GM18951 (cell line): ENCODE measurements around the gene OR10C1.
"Not testable (repeated sequence)": the region's sequence is repeated elsewhere in the genome, so short reads cannot be mapped to it uniquely, and the experiment has no call there.

Experiments
- POLR2A ChIP-seq: IDR thresholded peaks from 4 replicates; pipeline ENCODE4 v1.6.1; 2011; ENCODE audit warnings: mild to moderate bottlenecking; ENCODE audit not compliant: insufficient read length, insufficient read depth; ENCODE audit errors: extremely low read depth
- in situ Hi-C: fragments of 300-500 bp; cut with MboI; formaldehyde crosslinking; loops from one replicate; pipeline ENCODE4 v1.12.0; 2022; ENCODE audit warnings: low sequenced_read_pairs, mixed read lengths, inconsistent platforms; ENCODE audit not compliant: unreplicated experiment

The OR10C1 gene

GRCh38 chr6:29439006-29439405 lies at the start of gene OR10C1:
Gene OR10C1, plus strand, starts transcription at chr6:29439306. Its CDS starts 710 bp downstream, at chr6:29440016.
- in situ Hi-C loops = no loop called here
- TF ChIP-seq POLR2A = no peak

- in situ Hi-C loops = no loop called here
- TF ChIP-seq POLR2A = no peak
Observed at GRCh38 chr6:29395331-29395730, 43.8 kb upstream of the OR10C1 start, which contains the start of gene OR12D2. Gene OR12D2, plus strand, starts transcription at chr6:29395631. Its CDS starts 1,069 bp downstream, at chr6:29396700.

- in situ Hi-C loops = no loop called here
- TF ChIP-seq POLR2A = no peak
Observed at GRCh38 chr6:29399525-29399924, 39.6 kb upstream of the OR10C1 start.

- no peak for TF ChIP-seq POLR2A
- in situ Hi-C loops = no loop called here
Observed at GRCh38 chr6:29403801-29404200, 35.3 kb upstream of the OR10C1 start.

- in situ Hi-C loops = no loop called here
- no peak for TF ChIP-seq POLR2A
Observed at GRCh38 chr6:29414588-29414987, 24.5 kb upstream of the OR10C1 start, which contains the start of gene OR12D1. Gene OR12D1, plus strand, starts transcription at chr6:29414928.

- in situ Hi-C loops = no loop called here
- TF ChIP-seq POLR2A = no peak
Observed at GRCh38 chr6:29419516-29419915, 19.6 kb upstream of the OR10C1 start.

GRCh38 chr6:29424168-29424567 lies 14.9 kb upstream of the OR10C1 start:
- in situ Hi-C loops = no loop called here
- TF ChIP-seq POLR2A = no peak

- in situ Hi-C loops = no loop called here
Observed at GRCh38 chr6:29424575-29424974, 14.5 kb upstream of the OR10C1 start.

GRCh38 chr6:29425075-29425474 lies 14.0 kb upstream of the OR10C1 start:
- TF ChIP-seq POLR2A = no peak
- in situ Hi-C loops = no loop called here

More at GRCh38 chr6:29424575-29424974, 14.5 kb upstream of the OR10C1 start:
- no peak for TF ChIP-seq POLR2A

GRCh38 chr6:29426654-29427053 lies 12.5 kb upstream of the OR10C1 start:
- TF ChIP-seq POLR2A = no peak
- in situ Hi-C loops = no loop called here

- in situ Hi-C loops = not testable (repeated sequence)
Observed at GRCh38 chr6:29436730-29437129, 2.4 kb upstream of the OR10C1 start.

- in situ Hi-C loops = no loop called here
- no peak for TF ChIP-seq POLR2A
Observed at GRCh38 chr6:29442719-29443118, 3.6 kb downstream of the OR10C1 start.

GRCh38 chr6:29444031-29444430 lies 4.9 kb downstream of the OR10C1 start:
- in situ Hi-C loops = not testable (repeated sequence)

- no peak for TF ChIP-seq POLR2A
- in situ Hi-C loops = no loop called here
Observed at GRCh38 chr6:29447670-29448069, 8.6 kb downstream of the OR10C1 start.
